Measurements from ENCODE around the gene MAP3K2.

Gene MAP3K2

DNA sequence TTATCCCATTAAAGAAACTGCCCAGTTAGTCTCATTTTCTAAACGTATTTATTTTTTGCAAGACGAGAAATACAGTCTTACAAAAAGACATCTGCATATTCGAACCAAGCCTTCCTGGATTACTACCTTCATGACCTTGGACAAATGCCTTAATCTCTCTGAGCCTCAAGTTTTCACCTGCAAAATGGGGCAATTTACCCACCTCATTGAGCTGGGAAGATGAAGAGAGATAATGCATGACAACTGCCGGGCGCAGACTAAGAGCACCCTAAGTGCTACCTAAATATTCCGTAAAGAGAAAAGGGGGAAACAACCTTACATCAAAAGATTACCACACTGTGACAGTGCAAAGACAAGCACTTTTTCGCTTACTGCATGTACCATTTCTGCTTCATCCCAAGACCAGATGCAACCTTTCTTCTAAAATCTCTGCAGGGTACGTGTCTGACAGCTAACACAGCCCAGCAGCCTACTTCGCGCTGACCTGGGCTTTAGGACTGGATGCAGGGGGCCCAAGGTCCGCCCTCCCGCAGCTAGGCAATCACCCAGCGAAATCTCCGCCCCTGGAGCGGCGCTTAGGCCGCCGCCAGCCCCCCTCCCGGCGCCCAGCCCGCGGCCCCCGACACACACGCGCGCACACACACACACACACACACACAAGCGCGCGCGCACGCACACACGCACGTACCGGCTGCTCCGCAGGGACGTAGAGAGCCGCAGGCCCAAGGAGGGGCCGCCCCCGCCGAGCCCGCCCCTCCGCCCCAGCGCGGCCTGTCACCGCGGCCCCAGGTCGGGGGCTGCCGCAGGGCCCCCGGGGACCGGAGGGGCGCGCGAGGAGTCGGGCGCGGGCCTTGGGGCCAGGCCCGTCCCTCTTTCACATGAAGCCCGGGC is 766 bp downstream of the MAP3K2 start:
- peak; percentile 87 for DNase-seq

DNA sequence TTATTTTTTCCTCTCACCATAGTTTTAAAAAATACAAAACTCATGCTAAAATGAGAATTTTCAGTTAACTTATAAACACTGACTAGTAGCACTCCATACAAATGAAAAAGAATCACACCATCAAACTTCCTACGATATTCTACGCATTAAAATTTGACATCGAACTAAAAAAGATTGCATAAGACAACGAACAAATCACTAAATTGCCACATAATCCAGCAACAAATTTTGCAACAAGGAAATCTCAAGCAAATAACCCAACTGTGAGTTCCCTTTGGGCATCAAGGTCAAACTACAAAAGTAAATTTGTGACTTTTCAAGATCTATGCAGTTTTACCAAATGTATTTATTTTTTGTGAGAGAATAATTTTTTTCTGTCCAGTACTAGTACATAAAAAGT is 1.5 kb downstream of the MAP3K2 start:
- no peak for DNase-seq

DNA sequence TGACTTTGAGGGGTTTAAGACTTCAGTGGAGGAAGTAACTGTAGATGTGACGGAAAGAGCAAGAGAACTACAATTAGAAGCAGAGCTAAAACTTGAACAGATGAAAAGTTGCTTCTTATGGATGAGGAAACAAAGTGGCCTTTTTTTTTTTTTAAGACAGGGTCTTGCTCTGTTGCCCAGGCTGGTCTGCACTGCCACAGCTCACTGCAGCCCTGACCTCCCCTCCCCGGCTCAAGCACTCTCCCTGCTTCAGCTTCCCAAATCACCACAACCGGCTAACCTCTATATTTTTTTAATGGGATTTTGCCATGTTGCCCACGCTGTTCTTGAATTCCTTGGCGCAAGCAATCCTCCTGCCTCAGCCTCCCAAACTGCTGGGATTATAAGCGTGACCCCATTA is 3.2 kb downstream of the MAP3K2 start:
- no peak for DNase-seq

DNA sequence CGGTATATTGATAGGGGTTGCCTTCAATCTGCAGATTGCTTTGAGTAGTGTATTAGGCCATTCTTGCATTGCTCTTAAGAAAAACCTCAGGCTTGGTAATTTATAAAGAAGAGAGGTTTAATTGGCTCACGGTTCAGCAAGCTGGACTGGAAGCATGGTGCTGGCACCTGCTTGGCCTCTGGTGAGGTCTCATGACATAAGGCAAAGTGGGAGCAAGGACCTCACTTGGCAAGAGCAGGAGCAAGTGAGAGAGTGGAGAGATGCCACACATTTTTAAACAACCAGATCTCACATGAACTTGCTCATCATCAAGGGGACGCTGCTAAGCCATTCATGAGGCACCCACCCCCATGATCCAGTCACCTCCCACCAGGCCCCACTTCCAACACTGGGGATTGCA is 4.9 kb downstream of the MAP3K2 start:
- DNase-seq: no peak

DNA sequence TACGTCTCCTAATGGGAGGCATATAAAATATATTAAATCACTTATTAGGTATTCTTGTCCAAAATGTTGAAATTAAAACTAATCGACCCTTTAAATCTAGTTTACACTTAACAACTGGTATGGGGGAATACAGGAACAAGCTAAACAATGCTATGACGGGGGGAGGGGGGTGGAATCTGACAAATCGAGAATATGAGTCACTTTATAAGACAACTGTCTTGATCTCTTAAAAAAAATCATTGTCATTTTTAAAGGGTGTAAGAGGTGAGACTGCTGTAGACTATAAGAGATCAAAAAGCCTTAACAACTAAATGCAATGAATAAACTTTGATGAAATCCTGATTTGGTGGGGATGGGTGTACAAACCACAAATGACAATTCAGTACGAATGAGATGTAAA is 6.0 kb downstream of the MAP3K2 start:
- DNase-seq: no peak

DNA sequence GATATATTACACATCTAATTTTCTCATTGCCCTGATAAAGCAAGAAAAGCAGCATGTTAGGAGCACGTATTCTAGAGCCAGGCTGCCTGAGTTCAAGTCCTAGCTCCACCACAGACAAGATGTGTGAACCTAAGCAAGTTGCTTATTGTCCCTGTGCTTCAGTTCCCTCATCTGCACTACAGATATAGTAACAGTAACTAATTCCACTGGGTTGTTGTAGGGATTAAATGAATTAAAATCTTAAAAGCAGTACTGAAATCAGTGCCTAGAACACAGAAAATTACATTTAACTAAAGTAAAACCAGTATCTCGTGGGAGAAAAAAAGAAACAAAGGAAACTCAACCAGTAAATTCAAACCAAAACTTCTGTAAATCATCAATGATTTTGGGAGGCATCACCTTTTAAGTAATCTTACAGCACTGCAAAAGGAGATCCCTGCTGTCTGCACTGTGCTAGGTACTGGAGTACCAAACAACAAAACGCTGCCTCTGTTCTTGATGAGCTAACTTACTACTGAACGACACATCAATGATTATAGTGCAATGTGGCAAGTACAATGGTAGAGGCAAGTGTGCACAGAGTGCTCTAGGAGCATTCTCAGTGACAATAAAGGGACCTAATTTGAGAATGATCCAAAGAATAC is 7.9 kb downstream of the MAP3K2 start:
- DNase-seq: no peak

DNA sequence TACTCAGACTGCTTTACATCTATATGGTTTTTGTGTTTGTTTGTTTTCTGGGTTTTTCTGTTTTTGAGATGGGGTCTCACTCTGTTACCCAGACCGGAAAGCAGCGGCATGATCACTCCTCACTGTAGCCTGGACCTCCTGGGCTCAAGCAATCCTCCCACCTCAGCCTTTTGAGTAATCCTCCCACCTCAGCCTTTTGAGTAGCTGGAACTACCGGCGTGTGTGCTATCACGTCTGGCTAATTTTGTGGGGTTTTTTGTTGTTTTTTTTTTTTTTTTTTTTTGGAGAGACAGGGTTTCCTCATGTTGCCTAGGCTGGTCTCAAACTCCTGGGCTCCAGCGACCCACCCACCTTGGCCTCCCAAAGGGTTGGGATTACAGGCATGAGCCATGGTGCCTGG is 9.1 kb downstream of the MAP3K2 start:
- no peak for DNase-seq

DNA sequence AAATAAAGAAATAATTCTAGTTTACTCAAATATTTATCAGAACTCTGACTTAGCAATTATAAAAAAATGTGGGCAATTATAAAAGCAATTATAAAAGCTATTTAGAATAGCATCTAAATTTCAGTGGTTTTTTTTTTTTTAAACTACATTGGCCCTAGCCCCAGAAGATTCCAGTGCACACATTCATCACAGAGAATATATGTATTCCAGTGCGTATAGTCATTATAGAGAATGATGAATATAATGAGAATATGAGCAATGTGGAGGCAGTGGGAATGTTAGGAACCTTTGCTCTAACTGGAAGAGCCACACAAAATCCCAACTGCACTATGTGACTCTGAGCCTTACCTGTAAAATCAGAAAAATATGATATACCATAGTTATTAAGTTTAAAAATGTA is 10.5 kb downstream of the MAP3K2 start:
- no peak for DNase-seq

DNA sequence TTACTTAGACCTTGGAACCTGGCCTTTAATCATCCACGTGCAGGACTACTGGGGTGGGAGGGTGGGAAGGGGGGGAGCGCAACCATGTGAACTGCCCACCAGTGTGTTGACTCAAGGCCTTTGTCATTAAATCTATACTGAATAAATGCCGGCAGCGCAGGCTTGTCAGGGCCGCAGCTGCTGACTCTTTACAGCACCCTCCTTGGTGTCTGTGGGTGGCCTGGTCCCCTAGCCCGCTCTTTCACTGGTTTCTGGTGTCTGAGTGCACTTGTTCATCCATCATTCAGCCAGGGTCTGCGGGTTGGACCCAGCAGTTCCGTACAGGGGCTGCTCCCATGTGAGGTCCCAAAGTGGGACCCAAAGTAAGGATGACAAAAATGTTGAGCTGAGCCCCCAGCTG is 11.5 kb downstream of the MAP3K2 start:
- no peak for DNase-seq

DNA sequence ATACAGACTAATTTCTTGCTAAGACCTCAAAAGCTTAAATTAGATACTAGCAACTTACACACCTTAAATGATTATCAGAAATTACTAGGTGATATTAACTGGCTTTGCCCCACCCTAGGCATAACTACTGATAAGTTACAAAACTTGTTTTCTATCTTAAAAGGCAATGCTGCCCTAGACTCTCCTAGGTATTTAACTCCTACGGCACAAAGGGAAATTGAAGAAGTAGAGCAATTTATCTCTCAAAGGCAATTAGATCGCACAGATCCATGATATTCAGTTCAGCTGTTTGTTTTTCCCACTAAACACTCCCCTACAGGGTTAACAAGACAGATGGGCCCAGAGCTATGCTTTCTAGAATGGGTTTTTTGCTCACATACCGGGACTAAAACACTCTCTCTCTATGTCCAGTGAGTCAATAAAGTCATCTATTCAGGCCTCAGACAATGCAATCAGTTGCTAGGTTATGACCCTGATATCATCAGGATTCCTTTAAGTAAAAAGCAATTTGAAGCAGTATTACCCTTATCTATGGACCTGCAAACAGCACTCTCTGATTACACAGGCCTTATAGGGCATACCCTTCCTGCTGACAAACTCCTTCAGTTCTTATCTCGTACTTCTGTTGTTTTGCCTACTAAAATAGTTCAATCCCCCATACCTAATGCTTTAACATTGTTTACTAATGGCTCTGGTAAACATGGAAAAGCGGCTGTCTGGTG is 14.3 kb downstream of the MAP3K2 start:
- no peak for DNase-seq

DNA sequence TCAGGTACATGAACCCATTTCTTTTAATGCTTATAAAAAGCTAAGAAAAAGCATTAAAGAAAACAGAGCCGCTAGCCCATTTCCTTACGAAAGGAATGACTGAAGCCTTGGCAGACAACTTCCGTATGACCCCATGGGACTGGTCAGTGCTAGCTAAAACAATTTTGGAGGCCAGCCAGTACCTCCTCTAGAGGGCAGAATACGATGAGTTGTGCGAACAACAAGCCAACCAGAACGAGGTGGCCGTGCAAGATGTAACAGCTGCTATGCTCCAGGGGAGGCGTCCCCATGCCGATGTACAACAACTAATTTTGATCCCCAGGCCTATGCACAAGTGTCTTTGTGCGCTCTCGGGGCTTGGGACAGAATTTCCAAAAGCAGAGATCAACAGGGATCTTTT is 16.7 kb downstream of the MAP3K2 start:
- DNase-seq: no peak

DNA sequence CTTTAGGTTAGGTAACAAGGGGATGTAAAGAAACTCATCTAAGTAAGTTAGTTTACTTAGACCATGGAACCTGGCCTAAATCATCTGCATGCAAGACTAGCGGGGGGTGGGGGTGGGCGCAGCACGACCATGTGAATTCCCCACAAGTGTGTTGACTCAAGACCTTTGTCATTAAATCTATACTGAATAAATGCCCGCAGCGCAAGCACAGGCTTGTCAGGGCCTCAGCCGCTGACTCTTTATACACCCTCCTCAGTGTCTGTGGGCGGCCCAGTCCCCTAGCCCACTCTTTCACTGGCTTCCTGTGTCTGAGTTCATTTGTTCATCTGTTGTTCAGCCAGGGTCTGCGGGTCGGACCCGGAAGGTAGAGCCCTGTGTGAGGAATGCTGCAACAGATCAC is 17.8 kb downstream of the MAP3K2 start:
- DNase-seq: no peak

DNA sequence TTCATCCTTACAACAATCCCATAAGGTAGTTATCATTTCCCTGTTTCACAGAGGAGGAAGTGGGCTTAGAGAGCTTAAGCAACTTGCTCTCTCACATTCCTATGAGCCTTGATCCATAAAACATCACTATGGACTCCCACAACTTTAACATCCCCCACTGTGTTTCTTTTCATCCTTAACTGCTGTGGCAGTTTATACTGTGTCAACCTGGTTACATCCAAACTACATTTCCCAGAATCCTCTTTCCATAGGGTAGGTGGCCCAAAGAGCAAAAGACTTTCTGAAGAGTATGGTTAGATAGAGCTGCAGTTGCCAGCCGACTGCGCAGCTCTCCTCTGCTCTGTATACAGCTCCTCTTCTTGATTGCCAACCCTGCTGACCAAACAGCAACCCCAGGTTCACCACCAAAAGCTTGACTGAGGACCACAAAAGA is 22.5 kb downstream of the MAP3K2 start:
- DNase-seq: peak; percentile 11

DNA sequence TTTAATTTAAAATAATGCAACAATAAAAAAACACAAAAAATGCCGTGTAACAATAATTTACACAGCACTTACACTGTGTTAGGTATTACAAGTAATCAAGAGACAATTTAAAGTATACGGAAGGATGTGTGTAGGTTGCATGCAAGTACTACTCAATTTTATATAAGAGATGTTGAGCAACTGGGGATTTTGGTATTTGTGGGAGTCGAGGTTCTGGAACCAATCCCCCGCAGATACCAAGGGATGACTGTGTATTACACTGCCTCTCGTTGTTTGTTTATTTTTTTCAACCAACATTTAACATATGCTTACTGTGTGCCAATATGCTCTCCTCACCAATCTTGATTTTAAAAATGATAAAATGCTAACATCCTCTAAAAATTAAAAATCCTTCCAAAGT is 24.8 kb downstream of the MAP3K2 start:
- DNase-seq: no peak

DNA sequence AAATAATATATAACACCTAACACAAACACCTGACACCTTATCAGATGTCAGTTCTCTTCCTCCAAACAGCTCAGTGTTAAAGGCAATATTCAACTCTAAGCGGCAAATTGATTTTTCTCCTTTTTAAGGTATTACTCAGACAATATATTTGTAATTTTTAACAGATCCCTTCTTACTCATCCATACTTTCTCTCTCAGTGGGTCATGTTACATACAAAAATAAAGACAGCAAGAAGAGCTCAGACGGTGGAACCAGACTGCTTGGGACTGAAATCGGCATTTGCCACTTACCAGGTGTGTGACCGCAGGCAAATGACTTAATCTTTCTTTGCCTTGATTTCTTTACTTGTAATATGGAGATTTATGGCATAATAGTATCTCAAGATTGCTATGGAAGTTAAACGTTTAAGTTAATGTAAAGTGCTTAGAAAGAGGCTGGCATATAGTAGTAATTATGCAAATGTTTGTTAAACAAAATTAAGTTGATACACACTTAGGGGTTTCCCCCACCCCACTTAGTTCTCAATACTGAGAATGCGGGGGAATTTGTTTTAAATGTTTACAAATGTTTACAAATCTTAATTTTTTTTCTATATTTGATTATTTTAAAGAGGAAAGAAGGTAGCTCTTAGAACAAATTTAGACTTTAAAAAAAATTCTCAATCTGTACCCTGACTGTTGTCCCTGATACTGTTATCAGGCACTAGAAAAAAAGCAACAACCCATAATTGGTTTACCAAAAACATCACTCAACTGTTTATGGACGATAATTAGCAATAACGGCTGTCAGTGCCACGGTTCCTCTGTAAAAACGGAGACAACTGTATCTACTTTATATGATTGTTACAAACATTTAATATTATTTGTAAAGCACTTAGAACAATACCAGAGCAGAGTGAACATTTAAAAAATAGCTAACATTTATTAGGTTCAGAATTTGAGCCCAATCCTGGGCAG is 25.6 kb downstream of the MAP3K2 start:
- DNase-seq: no peak

DNA sequence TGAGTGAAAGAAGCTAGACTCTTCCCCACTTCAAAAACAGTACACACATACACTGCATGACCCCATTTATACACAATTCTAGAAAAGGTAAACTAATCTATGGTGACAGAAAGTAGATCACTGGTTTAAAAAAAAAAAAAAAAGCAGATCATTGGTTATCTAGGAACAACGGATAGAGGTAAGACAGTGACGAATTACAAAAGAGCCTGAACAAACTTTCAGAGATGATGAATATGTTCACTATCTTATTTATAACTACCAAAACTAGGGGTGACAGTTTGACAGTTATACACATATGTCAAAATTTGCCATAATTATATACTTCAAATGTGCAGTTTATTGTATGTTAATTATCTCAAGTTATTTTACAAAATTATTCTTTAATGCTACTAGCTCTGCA is 27.5 kb downstream of the MAP3K2 start:
- DNase-seq: no peak

DNA sequence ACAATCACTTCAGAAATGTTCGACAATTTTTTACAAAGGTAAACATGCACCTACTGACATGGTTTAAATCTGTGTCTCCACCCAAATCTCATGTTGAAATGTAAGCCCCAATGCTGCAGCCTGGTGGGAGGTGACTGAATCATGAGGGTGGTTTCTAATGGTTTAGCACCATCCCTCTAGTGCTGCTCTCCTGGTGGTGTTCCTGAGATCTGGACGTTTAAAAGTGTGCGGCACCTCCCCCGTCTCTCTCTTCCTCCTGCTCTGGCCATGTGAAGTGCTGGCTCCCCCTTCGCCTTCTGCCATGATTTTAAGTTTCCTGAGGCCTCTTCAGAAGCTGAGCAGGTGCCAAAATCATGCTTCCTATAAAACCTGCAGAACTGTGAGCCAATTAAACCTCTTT is 28.3 kb downstream of the MAP3K2 start:
- DNase-seq: no peak

DNA sequence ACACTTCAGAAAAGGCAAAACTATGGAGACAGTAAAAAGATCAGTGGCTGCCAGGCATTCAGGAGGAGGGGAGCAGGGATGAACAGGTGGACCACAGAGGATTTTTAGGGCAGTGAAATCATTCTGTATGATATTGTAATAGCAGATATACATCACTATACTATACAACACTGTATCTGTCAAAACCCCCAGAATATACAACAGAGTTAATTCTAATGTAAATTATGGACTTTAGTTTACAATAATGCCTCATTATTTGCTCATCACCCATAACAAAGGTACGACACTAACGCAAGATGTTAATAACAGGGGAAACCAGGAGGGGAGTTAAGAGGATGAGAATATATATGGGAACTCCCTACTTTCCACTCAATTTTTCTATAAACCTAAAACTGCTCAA is 28.8 kb downstream of the MAP3K2 start:
- no peak for DNase-seq

DNA sequence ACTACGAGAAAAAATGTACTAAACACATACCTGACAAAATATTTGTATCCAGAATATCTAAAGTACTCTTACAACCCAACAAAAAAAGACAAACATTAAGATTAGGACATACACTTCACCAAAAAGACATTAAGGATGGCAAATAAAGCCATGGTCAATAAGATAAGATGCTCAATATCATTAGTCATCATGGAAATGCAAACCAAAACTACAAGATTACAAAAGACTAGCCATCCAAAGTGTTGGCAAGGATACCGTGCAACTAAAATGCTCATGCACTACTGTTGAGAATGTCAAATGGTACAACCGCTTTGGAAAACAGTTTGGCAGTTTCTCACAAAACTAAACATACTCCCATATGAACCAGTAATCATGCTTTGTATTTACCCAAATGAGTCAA is 29.7 kb downstream of the MAP3K2 start:
- no peak for DNase-seq

DNA sequence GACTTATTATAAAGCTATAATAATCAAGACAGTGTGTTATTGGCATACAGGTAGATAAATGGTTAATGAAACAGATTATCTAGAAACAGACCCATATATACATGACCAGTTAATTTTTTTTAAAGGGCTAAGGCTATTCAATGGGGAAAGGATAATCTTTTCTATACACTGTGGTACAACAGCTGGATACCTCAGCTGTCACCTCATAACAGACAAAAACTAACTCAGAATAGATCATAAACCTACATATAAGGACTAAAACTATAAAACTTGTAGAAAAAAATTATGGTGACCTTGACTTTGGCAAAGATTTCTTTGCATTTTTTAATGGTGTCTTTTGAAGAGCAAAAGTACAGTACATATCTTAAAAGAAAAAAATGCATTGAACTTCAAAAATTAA is 30.2 kb downstream of the MAP3K2 start:
- no peak for DNase-seq

DNA sequence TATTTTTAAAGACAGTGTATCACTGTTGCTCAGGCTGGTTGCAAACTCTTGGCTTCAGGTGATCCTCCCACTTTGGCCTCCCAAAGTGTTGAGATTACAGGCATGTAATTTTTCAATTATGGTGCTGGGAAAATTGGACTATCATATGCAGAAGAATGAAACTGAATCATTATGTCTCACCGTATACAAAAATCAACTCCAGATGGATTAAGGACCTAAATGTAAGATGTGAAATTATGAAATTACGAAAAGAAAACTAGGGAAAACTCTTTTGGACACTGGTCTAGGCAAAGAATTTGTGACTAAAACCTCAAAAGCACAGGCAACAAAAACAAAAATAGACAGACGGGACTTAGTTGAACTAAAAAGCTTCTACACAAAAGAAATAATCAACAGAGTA is 31.2 kb downstream of the MAP3K2 start:
- no peak for DNase-seq

DNA sequence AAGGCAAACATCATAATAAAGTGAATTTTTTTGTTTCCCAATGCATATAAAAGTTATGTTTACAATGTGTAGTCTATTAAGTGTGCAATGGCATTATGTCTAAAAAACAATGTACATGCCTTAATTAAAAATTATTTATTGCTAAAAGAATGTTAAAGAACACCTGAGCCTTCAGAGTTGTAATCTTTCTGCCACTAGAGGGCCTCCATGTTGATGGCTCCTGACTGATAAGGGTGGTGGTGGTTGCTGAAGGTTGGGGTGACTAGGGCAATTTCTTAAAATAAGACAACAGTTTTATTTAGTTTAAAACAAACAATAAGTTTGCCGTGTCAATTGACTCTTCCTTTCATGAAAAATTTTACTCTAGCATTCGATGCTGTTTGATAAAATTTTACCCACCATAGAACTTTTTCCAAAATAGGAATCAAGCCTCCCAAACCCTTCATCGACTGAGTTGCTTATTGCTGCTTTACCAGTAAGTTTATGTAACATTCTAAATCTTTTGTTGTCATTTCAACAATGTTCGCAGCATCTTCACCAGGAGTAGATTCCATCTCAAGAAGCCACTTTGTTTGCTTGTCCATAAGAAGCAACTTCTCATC is 32.3 kb downstream of the MAP3K2 start:
- no peak for DNase-seq
